HG03095 (cell line): ENCODE data around the gene TCF4.

Experiments used
- ATAC-seq: cut with Tn5 transposase; IDR thresholded peaks from one replicate; pipeline ENCODE4 v1.9.1; 2021; ENCODE audit warnings: moderate library complexity; ENCODE audit not compliant: unreplicated experiment

TCF4 gene

DNA sequence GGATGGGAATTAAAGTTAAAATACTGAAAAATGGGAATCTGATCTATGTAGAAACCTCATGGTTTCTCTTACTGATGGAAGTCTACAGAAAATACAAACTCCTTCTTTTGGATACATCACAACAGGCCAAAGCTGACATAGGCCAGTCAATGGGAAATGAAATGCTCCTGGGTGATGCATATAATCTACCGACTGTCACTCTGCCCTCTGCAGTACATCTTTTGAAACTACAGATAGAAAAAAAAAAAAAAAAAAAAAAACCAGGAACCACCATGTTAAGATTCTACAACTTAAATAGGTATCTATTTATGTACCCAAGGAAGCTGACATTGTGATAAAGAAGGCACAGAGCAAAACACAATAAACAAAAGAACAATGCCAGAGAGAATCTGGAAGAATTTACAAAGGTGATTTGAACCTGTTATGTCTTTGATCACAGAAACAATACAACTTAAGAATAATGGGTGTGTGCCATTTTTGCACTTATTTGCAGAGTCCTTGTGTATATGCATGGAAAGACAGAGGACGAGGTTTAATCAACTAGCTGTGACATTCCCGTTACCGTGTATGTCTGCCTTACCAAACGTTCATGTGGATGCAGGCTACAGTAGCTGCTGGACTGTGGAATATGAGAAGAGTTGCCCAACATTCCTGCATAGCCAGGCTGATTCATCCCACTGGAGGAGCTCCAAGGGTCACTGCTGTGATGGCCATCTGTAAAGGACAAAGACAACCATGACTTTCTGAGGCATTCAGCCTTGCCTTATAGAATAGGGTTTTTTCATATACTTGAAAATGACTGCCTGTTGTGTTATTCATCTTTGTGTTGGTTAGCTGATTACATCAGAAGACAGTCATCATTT is 312.7 kb downstream of the TCF4 start:
- ATAC-seq = no peak

DNA sequence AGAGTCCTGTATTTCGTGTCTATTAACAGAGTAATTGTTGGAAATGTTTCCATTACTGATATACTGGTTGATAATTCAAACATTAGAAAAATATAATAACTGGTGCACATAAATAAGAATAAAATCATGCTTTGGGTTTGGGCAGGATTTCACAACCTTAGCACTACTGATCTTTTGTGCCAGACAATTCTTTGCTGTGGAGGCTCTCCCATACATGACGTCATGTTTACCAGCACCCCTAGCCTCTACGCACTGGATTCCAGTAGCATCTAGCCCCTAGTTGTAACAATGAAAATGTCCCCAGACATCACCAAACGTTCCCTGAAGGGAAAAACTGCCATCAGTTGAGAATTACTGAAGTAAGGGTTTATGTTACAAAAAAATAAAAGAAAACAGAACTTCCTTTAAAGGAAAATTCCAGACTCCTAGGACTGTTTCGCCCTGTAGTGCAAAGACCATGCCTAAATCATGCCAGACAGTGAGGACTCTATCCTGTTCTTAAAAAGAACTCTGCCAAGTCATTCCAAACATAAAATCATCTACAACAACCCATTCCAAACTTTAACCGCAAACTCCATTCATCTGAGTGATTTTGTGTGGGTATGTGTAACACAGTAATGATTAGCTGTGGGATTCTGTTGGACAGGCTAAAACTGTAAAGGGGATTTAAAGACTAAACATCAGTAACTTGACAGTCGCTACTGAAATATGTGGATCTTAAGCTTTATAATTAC is 315.3 kb downstream of the TCF4 start:
- no peak for ATAC-seq

DNA sequence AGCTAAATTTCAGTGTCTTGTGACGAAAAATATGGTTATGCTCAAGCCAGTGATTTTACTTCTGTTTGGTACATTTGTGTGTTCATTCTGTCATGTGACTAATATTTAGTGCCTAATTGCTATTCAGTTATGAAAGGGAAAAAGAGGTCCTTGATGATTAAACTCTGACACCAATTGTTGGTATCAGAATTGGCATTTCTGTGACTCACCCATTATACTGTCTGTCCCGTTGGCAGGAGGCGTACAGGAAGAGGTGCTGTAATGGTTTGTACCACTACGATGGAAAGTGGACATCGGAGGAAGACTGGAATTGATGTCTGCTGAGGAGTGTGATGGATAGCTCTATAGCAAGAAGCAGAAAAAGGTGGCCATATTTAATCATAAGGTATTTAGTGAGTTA is 318.4 kb downstream of the TCF4 start:
- ATAC-seq = no peak

DNA sequence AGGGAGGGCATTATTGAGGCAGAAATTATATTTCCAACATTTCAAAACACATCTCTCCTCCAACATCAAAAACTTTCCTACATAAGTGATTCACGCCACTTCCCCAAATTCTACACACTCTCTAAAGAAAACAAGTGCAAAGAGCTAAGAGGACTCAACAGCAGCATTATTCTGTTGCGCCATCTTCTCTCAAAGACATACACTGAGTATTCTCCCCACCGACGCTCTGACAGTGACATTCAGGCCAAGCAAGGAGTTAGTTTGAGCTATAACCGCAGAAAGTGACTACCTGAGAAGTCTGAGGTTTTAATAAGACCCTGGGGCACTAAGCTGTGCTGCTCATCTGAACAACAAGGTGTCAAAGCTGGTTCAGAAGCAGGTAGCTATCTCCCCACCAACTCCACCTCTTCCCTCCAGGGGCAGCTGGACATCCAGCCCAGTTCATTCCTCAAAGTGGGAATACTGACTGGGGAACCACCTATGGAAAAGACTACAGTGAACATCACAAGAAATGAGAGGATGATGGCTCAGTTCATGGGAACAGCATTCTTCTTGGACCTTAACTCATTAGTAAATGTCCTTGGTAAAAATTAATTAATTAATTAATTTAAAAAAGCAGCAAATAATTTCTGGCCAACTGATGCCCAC is 319.2 kb downstream of the TCF4 start:
- ATAC-seq = peak; percentile 66

DNA sequence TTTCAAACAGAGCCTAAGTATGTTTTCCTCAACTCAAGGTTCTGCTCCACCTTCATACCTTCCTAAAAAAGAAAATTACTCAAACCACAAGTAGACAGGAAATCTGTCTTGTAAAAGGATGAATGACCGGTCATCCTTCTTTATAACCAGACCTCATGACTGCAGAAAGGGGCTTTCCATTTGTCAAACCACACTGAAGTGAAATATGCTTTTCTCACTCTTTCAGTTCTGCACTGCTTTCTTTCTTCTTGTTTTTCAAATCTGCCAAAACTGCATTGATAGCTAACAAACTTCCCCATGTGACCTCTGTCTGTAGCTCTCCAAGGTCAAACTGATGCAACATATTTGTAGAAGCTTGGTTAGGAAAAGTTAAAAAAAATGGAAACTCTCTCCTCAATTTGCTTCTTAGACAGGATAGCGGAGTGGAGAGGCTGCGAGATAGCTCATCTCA is 319.8 kb downstream of the TCF4 start:
- peak; percentile 71 for ATAC-seq

DNA sequence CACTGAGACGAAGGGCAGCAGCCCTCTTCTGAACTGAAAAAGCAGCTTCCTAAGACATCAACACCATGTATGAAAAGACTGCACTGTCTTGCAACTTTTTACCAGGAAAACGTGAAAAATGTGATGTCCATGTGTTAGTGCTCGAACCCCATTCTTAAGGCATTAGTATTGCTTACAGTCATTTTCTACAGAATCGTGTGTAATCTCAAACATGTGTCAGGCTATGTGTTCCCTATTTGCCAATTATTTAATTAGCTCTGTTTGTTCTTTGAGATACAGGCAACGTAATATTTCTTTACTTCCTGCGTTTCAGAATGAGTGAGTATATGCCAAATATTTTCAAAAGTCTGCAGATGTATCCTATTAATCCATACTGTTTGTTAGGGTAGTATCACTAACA is 321.0 kb downstream of the TCF4 start:
- ATAC-seq = no peak

DNA sequence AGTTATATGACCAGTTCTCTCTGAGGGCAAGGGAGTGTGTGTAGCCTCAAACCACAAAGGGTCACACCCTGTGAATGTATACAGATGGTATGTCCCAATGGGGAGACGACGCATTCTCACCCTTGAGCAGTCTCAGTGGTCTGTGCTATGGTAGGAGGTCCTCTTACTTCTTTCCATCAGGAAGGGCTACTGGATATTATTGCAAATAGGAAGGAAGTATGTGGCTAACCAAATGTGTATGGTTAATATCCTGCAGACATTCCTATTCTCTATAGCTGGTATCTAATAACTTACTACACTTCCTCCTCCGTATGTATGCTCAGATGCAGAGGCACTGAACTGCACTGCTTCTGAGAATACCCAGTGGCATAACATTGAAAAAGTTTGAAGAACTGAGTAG is 322.0 kb downstream of the TCF4 start:
- ATAC-seq = no peak

DNA sequence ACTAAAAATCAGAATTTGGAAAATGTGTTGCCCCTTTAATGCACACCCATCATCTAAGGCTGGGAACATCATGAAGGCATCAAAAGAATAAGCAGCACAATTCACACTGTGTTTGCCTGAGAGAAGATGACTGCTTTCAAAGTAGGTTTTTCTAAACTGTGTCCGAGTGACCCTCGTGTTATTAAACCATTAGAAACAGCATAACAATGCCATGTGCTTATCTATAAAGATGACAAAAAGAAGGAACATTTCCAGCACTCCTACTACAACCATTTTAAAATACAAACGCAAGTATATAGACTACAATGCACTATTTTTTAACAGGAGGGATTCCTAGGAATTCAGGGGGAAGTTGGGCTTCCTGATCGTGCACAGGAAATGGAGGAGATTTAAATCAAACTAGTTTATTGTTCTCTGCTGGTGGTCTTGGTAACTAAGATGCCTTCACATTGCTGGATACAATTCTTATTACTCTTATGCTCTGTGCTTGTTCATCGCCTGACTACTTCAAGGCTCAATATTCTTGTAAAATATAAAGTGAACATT is 322.8 kb downstream of the TCF4 start:
- ATAC-seq = no peak

DNA sequence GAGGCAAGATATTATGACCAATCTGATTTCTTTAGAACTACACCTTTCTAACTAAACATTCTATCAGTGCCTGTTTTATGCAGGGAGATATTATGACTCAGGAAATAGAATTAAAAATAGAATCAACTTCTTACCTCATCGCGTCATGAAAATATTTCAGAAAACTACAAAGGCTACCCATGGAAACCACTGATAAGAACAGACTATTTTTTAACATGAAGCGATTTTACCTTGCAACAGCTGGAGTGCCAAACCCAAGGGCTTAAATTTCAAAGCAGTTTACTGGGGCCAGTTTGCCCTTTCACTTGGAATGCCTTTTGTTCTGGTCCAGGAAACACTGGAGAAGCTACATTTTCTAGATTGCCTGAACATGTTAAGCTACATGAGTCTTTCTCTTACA is 323.9 kb downstream of the TCF4 start:
- no peak for ATAC-seq

DNA sequence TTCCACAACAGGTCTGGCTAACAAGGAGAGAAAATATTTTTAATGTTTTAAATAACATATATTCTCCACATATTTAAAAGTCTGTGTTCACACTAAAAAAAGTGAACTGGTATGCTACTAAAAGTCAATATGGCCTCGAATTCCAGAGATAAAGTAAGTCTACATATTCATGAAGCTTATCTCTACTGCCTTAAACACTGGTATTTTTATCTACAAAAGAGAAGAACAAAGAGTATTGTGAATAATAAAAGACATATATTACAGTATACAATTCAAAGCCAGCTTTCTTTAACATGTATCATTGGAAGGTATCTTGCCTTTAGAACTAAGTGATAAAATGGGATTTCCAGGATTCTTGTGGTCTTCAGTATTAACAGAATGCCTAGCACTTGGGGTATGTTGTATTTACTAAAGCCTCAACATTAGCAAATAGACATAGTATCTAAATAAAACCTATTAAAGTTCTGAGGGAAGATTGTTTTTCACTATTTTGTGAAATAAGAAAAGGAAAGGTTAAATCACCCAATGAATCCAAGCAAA is 325.9 kb downstream of the TCF4 start:
- no peak for ATAC-seq

DNA sequence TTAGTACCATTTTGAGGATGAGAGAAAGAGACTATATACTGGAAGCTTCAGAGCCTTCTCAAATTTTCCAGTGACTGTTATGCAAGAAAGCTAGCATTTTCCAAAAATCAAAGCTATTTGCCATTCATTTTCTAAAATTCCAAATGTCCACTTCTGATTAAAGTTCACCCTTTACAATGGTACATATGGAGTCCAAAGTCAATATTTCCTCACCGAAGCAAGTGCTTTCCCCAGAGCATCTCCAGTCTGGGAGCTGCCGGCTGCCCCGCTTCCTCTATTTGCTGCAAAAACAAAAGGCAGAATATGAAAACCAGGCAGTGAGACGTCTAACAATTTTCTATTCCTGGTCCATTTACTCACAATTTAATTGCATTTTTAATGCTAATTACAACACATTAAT is 326.7 kb downstream of the TCF4 start:
- no peak for ATAC-seq

DNA sequence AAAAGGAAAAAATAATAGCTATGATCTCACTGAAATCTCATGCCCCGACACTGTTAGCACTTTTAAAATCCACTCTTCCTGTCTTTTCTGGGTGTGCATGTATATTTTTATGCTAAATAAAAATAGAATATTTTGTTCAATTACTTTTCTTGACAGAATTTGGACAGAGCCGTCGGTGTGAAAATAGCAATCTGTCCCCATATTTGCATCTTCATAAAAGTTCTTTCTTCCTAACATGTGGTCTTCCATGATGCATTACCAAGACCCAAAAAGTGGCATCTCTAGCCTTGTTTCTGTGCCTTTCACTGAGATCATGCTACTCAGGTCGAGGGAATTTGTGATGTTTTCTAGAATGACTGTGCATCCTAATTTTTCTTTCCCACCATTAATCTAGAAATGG is 329.9 kb downstream of the TCF4 start:
- ATAC-seq = no peak

DNA sequence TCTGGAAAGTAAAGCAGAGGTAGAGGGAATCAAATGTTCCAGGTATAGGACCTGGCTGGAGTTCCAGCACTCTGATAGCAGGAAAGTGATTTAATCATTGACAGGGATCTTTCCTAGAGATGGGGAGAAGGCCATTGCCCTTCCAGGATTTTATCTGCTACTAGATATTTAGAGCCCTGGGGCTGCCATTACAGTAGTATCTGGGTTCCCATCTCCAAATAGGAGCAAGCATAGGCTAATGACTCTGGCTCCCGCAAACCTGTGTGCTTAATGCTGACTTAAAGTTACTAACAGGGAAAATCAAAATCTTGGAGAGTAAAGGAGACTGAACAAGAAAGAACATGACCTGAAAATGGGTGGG is 331.1 kb downstream of the TCF4 start:
- ATAC-seq = no peak

DNA sequence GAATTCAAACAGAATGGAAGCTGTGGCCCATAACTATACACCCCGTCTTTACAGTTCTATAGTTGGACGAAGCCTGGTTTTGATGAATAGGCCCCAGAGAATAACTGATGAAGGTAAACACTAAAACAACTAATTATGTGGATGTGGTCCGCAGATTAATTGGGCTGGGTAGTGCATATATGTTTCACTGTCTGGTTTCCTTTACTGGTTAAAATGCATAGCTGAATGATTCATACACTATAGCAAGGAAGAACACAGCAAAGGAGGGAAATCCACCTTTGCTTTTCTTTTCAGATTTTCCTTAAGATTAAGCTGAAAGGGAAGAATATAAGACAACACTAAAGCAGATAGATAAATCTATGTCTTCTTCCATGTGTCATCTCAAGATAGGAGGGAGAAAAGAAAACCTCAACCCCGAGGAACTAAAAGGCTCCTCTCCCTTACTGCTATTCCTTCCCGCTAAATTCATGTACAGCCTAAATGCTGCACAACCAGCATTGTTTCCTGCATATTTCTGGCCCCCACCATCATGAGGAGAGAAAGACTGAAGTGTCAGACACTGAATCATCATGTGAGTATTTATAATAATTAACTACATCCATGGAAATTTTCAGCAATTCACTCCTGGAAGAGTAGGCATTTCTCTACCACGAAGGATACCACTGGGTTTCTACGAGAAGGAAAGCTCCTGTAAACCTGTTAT is 331.6 kb downstream of the TCF4 start:
- ATAC-seq = no peak

DNA sequence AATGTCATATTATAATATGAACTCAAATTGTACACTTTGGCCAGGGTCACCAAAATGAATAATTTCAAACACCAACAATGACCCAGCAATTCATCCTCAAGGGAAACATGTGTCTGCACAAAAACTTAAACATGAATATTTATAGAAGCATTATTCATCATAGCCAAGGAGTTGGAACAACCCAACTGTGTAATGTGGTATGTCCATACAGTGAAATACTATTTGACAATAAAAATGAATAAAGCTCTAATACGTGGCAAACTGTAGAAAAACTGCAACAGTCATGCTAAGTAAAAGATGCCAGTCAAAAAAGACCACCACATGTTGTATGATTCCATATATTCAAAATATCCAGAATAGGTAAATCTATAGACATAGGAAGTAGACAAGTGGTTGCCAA is 334.2 kb downstream of the TCF4 start:
- ATAC-seq = no peak

DNA sequence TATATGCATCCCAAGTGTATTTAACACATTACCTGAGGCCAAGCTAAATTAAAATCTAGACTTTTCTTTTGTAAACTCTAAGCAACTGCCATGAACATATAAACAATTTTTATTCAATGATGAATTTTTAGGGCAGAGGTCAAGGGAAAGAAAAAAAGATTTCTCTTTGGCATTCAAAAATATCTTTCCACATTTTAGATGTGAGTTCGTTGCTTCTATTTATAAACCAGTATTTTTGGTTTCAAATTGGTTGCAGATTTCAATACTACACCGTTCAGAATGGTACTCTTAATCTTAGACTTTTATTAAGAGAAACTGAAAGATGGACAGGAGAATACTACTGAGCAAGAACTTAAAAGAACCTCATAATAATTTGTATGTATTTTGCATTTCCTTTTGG is 335.1 kb downstream of the TCF4 start:
- ATAC-seq = peak; percentile 41

DNA sequence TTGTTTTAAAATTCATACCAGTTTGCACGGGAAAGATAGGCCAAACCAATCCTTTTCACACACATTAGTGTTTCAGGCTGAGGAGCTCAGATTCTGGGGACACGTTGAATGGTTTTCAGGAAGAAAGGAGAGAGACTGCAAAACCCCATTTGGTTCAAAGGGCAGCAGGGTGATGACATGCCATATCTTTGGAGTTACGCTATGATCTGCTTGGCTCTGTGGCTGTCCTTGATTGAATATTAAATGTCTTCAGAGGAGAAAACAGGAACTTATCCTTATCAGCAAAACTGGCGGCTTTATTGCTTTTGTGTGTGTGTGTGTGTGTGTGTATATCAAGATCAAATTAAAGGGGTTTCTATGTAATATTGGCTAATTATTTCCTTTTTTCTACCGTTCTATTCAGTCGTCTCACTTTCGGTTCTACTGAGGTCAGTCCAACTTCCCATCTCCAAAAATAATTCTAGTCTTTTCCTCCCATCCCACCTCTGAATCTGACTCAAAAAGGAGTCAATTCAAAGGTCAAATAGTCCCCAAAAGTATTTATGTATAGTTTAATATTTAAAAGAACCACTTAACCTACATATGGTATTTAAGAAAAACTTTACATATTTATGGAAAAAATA is 335.8 kb downstream of the TCF4 start:
- ATAC-seq = no peak

DNA sequence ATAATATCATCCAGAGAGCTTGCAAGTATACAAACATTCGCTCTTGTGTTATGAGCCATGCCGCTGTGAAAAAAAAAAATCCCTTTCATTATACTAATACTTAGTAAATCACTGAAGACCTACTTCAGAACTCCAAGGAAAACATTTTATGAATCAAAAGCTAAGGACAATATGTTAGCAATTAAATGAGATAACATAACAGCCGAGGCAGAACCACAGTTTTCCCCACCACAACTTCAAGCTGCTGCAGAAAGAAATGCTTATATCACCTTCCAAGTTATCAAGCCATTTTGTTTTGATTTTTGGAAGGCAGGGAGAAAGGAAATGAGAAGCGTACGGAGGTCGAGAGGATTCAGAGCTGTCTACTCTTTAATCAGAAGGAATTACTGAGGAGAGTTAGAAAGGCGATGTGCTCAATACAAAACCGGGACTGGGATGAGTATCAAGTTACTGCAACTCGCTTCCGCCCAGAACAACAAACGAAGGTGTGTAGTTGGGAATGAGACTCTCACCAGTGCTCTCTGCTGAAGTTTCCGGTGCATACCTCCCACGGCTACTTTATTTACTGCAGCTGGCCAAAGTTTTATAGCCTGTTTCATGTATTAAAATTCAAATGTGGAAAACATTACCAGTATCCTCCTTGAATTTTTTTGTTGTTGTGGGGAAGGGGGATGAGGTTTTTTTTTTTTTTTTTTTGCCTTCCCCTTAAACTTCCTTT is 336.6 kb downstream of the TCF4 start:
- no peak for ATAC-seq

DNA sequence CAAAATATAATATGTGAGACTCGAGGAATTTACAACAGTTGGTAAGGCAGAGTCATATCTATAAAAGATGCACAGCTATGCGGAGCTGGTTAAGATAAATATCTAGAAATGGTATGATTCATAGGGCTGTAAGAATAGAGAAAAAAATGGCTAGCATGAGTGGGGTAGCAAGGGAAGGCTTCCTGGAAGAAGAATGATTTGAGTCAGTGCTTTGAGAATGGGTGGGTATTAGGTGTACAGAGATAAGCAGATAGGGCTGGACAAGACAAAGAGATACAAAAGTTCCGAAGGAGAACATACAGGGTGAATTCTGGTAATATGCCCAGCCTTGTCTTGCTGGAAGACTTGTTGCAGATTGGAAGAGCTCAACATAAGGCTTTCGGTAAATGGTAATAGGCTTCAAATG is 337.2 kb downstream of the TCF4 start:
- ATAC-seq = peak; percentile 23

DNA sequence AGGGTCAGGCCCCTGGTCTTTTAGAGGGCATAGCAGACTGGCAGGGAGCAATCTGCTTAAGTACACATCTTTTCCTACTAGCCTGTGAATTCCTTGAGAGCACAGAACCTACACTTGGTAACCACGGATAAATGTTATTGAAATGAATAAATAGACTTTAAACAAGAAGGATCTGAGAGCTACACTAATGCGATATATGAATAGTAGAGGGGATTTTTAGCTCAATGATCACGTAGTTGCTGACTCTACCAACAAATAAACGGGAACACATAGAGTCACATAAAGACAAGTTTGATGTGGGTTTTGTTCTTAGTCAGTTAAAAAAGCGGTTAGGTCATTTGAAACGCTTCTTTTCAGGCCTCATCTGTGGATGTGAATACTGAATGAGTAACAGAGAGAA is 338.4 kb downstream of the TCF4 start:
- no peak for ATAC-seq
